NK-92 (cell line): ENCODE measurements around the gene NDC80.

ENCODE experiments used
- DNase-seq: peaks from one replicate; lab custom pipeline; 2025; ENCODE audit not compliant: unreplicated experiment; lab: John Stamatoyannopoulos, UW

The NDC80 gene

DNA sequence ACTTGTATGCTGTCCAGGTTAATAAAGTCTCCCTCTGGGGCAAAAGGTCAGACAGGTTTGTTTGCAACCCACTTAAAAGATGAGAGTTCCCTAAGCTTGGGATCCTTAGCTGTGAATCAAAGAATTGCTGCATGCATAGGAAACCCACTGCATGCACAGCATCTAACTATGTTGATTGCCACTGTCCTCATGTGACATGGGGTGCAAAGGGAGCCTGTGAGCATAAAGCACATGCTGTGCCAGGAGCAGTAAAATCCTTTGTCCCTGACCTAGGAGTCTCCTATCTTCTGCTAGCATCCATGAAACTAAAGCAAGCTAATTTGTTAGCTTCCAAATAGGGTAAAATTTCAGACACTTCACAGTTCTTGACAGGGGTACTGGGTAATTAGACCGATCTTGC is 13.8 kb upstream of the NDC80 start:
- DNase-seq: no peak

- DNase-seq: no peak
Observed at GRCh38 chr18:2559249-2559648, 12.1 kb upstream of the NDC80 start.

GRCh38 chr18:2564373-2564772 is 7.0 kb upstream of the NDC80 start:
- DNase-seq: no peak

GRCh38 chr18:2568129-2568528 is 3.2 kb upstream of the NDC80 start:
- no peak for DNase-seq

- DNase-seq: no peak
Observed at GRCh38 chr18:2568605-2569004, 2.8 kb upstream of the NDC80 start.

DNA sequence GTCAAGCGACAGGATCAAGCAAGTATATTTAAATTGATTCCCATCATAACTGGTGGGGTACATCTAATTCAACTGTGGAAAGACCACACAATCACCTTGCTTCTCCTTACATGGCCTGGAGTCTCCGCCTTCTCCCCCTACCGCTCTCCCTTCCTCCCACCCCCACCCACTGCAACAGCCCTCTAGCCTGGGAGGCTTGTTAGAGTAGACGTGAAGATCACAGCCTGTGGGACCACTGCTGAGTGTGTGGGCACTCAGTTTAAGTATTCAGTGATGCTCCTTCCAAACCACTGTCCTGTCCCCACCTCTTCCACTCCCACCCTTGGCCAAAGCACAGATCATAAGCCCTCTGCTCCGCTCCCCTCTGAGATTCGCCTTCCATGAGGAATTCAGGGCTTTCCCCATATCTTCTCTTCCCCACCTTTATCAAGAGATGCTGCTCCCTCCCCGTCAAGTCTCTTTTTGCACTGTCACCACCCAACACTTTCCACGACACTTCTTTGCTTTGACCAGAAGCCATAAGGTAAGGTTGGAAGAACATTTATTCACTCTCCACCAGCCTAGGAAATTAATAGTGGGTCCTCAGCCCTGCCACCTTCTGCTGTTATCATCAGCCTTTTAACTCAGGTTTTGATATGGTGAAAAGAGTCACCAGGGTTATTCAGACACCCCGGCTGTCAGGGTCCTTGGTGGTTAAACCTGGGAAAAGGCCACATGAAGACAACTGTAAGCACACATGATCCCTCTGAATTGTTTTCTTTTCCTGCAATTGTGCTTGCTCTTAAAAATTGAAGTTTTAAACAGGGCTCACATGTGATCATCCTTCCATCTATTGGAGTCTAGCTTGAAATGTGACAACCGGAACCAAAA is 1.8 kb upstream of the NDC80 start:
- DNase-seq: no peak

DNA sequence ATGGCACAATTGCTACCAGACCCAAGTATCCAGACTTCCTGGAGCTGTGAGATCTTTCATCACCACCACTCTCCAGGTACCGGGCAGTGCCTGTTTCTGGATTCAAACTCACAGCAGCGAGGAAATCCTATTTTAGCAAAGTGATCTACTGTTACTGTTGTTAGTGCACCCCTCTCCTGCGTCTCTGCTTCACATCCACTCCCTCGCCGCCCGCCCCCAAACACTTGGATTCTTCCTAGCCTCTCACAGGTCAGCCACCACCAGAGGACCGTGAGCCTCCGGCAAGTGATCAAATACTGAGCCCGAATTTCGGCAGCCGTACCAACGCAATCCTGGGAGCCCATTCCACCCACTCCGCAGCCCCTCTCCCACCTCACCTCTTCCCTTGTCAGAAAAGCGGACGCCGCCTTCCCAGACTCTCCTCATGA is 571 bp upstream of the NDC80 start:
- DNase-seq: no peak

DNA sequence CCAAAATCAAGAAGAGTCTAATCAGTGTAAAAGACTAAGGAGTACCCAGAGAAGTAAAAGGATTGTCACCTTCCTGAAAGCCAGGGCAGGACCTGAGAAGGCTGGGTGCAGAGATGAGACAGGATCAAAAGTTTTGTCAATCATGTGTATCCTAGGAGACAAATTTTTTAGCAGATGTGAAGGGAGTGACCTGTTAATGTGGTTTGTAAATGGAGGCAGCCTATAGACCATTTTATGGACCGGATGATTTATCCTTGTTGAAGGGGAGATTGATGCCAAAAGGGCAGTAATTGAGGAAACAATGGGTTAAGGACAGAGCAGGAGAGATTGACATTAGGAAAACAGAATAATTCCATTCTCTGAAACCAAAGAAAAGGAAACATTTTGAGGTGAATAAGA is 813 bp downstream of the NDC80 start:
- DNase-seq: no peak

DNA sequence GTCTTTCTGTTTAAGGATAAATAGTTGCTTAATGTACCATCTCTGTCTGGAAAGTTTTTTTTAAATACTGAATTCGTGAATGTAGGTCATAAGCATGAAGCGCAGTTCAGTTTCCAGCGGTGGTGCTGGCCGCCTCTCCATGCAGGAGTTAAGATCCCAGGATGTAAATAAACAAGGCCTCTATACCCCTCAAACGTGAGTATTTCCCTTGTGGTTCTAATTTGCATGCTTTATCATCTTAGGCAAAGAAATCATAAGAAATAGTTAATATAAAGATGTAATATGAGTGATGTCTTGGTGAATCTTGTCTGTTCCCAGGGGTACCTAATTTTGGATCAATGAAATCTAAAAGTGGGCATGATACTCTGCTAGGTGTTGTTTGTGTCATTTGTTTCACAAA is 1.5 kb downstream of the NDC80 start:
- no peak for DNase-seq

DNA sequence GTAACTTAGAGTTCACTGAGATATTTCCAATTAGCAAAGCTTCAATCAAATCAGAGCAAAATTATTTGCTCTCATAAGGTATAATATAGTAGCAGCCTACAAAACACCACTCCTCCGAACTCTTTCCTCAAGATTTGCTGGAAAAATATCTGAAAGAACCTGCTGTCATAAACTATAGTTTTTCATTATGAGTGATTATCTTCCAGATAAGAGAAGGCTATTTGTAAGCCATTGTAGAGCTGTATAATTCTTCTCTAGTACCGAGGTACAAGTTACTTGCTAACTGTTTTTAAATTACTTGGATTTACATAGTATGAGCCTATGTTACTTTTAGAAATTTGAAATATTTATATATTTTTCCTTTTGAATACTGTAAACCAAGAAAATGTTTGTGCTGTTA is 2.1 kb downstream of the NDC80 start:
- no peak for DNase-seq

DNA sequence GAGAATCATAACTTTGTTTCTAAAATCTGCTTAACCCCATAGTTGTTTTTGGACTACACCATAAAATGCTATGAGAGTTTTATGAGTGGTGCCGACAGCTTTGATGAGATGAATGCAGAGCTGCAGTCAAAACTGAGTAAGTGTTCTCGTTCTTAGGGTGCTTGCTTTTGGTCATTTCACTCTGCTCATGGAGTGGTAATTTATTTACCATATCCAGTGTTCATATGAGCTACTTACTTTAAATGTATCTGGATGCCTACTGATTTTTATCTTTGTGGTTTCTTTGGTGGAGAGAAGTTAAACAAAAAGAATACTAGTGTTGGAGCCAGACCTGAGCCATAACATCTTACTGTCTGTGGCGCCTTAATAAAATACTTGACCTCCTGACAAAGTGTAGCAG is 16.4 kb downstream of the NDC80 start:
- no peak for DNase-seq

GRCh38 chr18:2588666-2589344 is 17.4 kb downstream of the NDC80 start:
- DNase-seq: no peak

DNA sequence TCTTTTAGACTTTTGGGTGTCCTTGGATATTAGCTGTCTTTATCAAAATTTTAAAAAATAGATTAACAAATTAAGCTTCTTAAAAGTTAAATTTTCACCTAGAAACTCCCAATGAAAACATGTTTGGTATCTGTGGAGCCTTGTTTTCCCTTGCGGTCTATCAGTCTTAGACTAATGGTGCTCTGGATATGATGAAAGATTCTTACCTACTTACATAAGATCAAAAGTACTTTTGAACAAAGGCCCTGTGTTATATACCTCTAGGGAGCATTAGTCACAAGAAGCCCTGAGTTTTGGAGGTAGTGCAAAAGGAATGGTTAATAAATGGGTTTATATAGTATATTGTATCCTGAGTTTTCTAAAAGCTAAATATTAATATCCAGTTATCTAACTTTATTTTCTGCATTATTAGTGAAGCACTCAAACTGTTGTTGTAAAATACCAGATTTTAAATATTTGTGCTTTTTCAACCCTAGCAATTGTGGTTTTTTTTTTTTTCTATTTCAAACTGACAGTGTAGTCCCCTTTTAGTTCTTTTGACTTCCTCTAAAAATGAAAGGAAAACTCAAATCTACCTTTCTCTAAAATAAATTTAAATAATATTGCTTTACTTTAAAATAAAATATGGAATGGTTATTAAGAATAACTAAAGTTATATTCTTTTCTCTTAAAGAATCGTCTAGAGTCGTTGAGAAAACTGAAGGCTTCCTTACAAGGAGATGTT is 18.1 kb downstream of the NDC80 start:
- no peak for DNase-seq

GRCh38 chr18:2590303-2590702 is 18.9 kb downstream of the NDC80 start:
- no peak for DNase-seq

DNA sequence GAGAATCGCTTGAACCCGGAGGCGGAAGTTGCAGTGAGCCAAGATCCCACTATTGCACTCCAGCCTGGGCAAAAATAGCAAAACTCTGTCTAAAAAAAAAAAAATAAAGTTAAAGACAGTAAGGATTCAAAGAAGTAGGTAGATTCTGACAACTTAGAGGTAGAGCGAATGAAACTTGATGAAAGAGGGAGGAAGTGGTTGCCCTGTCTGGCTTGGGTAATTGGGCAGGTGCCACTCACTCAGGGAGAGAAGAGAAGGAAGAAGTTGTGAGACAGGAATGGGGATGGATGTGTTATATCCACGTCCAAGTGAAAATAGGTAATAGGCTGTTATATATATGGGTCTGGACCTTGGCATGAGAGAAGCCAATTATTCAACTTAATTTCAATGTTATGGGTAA is 26.3 kb downstream of the NDC80 start:
- DNase-seq: no peak

- DNase-seq: no peak
Observed at GRCh38 chr18:2602844-2603243, 31.5 kb downstream of the NDC80 start.

- DNase-seq: no peak
Observed at GRCh38 chr18:2606335-2606734, 35.0 kb downstream of the NDC80 start.

DNA sequence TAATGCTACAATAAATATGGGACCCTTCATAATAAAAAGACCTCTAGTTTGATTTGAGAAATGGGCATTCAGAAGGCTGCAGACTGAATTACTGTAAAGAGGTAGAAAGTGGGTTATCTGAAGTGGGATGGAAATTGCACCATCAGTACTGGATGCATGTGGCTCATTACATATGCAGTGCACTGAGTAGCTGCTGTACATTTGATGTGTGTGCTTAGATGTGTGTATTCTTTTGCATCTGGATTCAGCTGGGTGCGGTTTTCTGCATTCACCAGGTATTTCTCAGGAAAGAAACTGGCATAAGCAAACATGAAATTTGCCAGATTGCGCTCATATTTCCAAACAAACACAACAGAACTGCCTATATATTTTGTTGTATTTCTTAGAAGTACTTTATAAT is 38.2 kb downstream of the NDC80 start:
- DNase-seq: no peak

DNA sequence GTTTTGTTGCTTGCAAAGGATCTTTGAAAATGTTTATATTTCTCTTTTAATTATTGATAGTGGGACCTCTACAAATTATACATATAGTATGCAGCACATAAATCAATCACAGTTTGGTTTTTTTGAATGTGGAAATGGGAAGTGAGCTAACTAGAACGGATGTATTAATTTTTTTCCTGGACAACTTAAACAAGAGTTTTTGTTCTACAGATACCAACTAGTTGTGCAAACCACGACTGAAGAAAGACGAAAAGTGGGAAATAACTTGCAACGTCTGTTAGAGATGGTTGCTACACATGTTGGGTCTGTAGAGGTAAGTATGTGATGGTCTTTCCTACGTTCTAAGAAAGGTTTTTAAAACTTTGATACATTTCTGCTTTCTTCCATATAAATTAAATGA is 39.2 kb downstream of the NDC80 start:
- no peak for DNase-seq

- DNase-seq: no peak
Observed at GRCh38 chr18:2612996-2613395, 41.6 kb downstream of the NDC80 start.

- DNase-seq: no peak
Observed at GRCh38 chr18:2617401-2617998, 46.1 kb downstream of the NDC80 start.

DNA sequence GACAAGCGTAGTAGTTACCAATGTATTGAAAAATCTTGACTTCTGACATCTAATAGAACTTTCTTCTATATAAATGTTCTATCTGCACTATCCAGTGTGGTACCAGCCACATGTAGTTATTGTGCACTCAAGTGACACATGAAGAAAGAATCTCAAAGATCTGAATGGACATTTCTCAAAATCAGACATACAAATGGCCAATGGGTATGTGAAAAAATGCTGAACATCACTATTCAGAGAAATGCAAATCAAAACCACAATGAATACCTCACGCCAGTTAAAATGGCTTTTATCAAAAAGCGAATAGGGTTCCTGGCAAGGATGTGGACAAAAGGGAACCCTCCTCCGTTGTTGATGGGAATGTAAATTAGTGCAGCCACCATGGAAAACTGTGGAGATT is 46.7 kb downstream of the NDC80 start:
- DNase-seq: no peak
